Adipocyte (in vitro differentiated cells): ENCODE results near the gene EIF3A.

Experiments used
- DNase-seq: peaks from one replicate; pipeline ENCODE4 v3.0.0-alpha.2; 2015; ENCODE audit warnings: low read depth
- H3K27me3 ChIP-seq: replicated peaks from 2 replicates; pipeline ENCODE4 v1.7.0; 2013; ENCODE audit warnings: mild to moderate bottlenecking, low read length, moderate library complexity; ENCODE audit not compliant: control insufficient read depth, insufficient read depth
- H3K36me3 ChIP-seq: 2 replicates; pipeline ENCODE4 v1.7.0; 2013; ENCODE audit warnings: low read length, mild to moderate bottlenecking, moderate library complexity; ENCODE audit not compliant: control insufficient read depth, insufficient read depth, severe bottlenecking
- H3K4me1 ChIP-seq: 2 replicates; pipeline ENCODE4 v1.7.0; 2013; ENCODE audit warnings: mild to moderate bottlenecking, low read length, moderate library complexity; ENCODE audit not compliant: control insufficient read depth, insufficient read depth
- H3K4me3 ChIP-seq: 2 replicates; pipeline ENCODE4 v1.7.0; 2013; ENCODE audit warnings: mild to moderate bottlenecking, low read length, moderate library complexity
- H3K9ac ChIP-seq: 2 replicates; pipeline ENCODE4 v1.7.0; 2013; ENCODE audit warnings: mild to moderate bottlenecking, low read length, moderate library complexity
- H3K9me3 ChIP-seq: 2 replicates; pipeline ENCODE4 v1.7.0; 2013; ENCODE audit warnings: mild to moderate bottlenecking, low read length, moderate library complexity; ENCODE audit not compliant: control insufficient read depth

EIF3A gene

GRCh38 chr10:119080521-119081259, at the start of gene EIF3A:
Gene EIF3A, minus strand, starts transcription at chr10:119080817. Its CDS starts 141 bp downstream, at chr10:119080676.
- Histone ChIP-seq H3K36me3 (no peaks in the 10 kb centered on the region), H3K4me3 (peak within 1 kb of the TSS; percentile 85), H3K9me3 (no peaks in the 10 kb centered on the region), H3K9ac (peak within 1 kb of the TSS; percentile 100), H3K27me3 (no peaks in the 10 kb centered on the region), H3K4me1 (peaks cover 28% of the 10 kb centered on the region)
- peak; percentile 97 for DNase-seq

- H3K9ac ChIP-seq: no peak overlapping the region
- H3K27me3 ChIP-seq: no peaks in the 10 kb centered on the region
- H3K4me3 ChIP-seq: no peak overlapping the region
- peaks cover 77% of the 10 kb centered on the region for H3K36me3 ChIP-seq
- H3K4me1 ChIP-seq: peaks cover 12% of the 10 kb centered on the region
- no peaks in the 10 kb centered on the region for H3K9me3 ChIP-seq
- DNase-seq: no peak
Measured at GRCh38 chr10:119129721-119130120, 49.1 kb upstream of the EIF3A start.

GRCh38 chr10:119125942-119126341, 45.3 kb upstream of the EIF3A start:
- H3K4me3 ChIP-seq: no peak overlapping the region
- H3K9ac ChIP-seq: no peak overlapping the region
- H3K4me1 ChIP-seq: peaks cover 4% of the 10 kb centered on the region
- H3K27me3 ChIP-seq: no peaks in the 10 kb centered on the region
- no peak for DNase-seq
- peaks cover 87% of the 10 kb centered on the region for H3K36me3 ChIP-seq
- no peaks in the 10 kb centered on the region for H3K9me3 ChIP-seq

GRCh38 chr10:119120875-119121274, 40.3 kb upstream of the EIF3A start:
- H3K9me3 ChIP-seq: no peaks in the 10 kb centered on the region
- H3K4me3 ChIP-seq: no peak overlapping the region
- H3K9ac ChIP-seq: peak overlapping the region; percentile 14
- peaks cover 83% of the 10 kb centered on the region for H3K36me3 ChIP-seq
- no peak for DNase-seq
- no peaks in the 10 kb centered on the region for H3K27me3 ChIP-seq
- peaks cover 20% of the 10 kb centered on the region for H3K4me1 ChIP-seq

GRCh38 chr10:119120413-119120867, 39.8 kb upstream of the EIF3A start:
- H3K27me3 ChIP-seq: no peaks in the 10 kb centered on the region
- H3K4me1 ChIP-seq: peaks cover 22% of the 10 kb centered on the region
- H3K9me3 ChIP-seq: no peaks in the 10 kb centered on the region
- H3K9ac ChIP-seq: peak overlapping the region; percentile 14
- no peak overlapping the region for H3K4me3 ChIP-seq
- DNase-seq: peak; percentile 32
- peaks cover 79% of the 10 kb centered on the region for H3K36me3 ChIP-seq

GRCh38 chr10:119119400-119119799, 38.8 kb upstream of the EIF3A start:
- H3K4me3 ChIP-seq: no peak overlapping the region
- DNase-seq: no peak
- H3K4me1 ChIP-seq: peaks cover 30% of the 10 kb centered on the region
- H3K36me3 ChIP-seq: peaks cover 74% of the 10 kb centered on the region
- H3K9me3 ChIP-seq: no peaks in the 10 kb centered on the region
- no peaks in the 10 kb centered on the region for H3K27me3 ChIP-seq
- no peak overlapping the region for H3K9ac ChIP-seq

GRCh38 chr10:119118231-119118630, 37.6 kb upstream of the EIF3A start:
- Histone ChIP-seq H3K4me3 (no peak overlapping the region), H3K36me3 (peaks cover 66% of the 10 kb centered on the region)
- no peak for DNase-seq

GRCh38 chr10:119116326-119116951, 35.8 kb upstream of the EIF3A start:
- peaks cover 58% of the 10 kb centered on the region for H3K4me1 ChIP-seq
- peaks cover 57% of the 10 kb centered on the region for H3K36me3 ChIP-seq
- H3K9ac ChIP-seq: peak overlapping the region; percentile 37
- H3K9me3 ChIP-seq: no peaks in the 10 kb centered on the region
- DNase-seq: peak; percentile 18
- no peaks in the 10 kb centered on the region for H3K27me3 ChIP-seq
- H3K4me3 ChIP-seq: peak overlapping the region; percentile 11

More at GRCh38 chr10:119118231-119118630, 37.6 kb upstream of the EIF3A start:
- Histone ChIP-seq H3K27me3 (no peaks in the 10 kb centered on the region), H3K9me3 (no peaks in the 10 kb centered on the region), H3K9ac (no peak overlapping the region), H3K4me1 (peaks cover 40% of the 10 kb centered on the region)

- Histone ChIP-seq H3K4me1 (peaks cover 59% of the 10 kb centered on the region), H3K9me3 (no peaks in the 10 kb centered on the region), H3K27me3 (no peaks in the 10 kb centered on the region), H3K9ac (peak overlapping the region; percentile 37), H3K36me3 (peaks cover 55% of the 10 kb centered on the region), H3K4me3 (no peak overlapping the region)
- DNase-seq: no peak
Measured at GRCh38 chr10:119115926-119116325, 35.3 kb upstream of the EIF3A start.

GRCh38 chr10:119113751-119114732, 33.4 kb upstream of the EIF3A start:
- H3K9me3 ChIP-seq: no peaks in the 10 kb centered on the region
- H3K4me3 ChIP-seq: peak overlapping the region; percentile 51
- no peaks in the 10 kb centered on the region for H3K27me3 ChIP-seq
- peaks cover 53% of the 10 kb centered on the region for H3K36me3 ChIP-seq
- peak overlapping the region; percentile 72 for H3K9ac ChIP-seq
- DNase-seq: peak; percentile 97
- H3K4me1 ChIP-seq: peaks cover 50% of the 10 kb centered on the region

- DNase-seq: peak; percentile 50
- H3K4me1 ChIP-seq: peaks cover 50% of the 10 kb centered on the region
- H3K36me3 ChIP-seq: peaks cover 48% of the 10 kb centered on the region
Measured at GRCh38 chr10:119112056-119112455, 31.4 kb upstream of the EIF3A start.

More at GRCh38 chr10:119112056-119112455, 31.4 kb upstream of the EIF3A start:
- peak overlapping the region; percentile 65 for H3K9ac ChIP-seq
- H3K27me3 ChIP-seq: no peaks in the 10 kb centered on the region
- no peak overlapping the region for H3K4me3 ChIP-seq
- no peaks in the 10 kb centered on the region for H3K9me3 ChIP-seq
